Transverse colon (tissue), 4 donors: Measurements from ENCODE around the gene OR6C68.

Experiments
- CTCF ChIP-seq, 5 experiments: fragments of 200-600 bp in 3 of 5; fragments of 450-650 bp in 2 of 5; sonication (generic) in 3 of 5; IDR thresholded peaks; 1 replicate in 2 of 5; 2 replicates in 3 of 5; pipeline ENCODE4 v1.5.1; 2016 to 2017; ENCODE audit warnings: antibody characterized with exemption in 5 of 5, inconsistent platforms in 3 of 5, mild to moderate bottlenecking in 2 of 5, moderate library complexity in 1 of 5
- EP300 ChIP-seq: sonication (generic); formaldehyde crosslinking; IDR thresholded peaks from one replicate; pipeline ENCODE4 v1.6.1; 2017; ENCODE audit warnings: antibody characterized with exemption, low read depth
- POLR2A ChIP-seq: fragments of 450-650 bp; IDR thresholded peaks from one replicate; pipeline ENCODE4 v1.6.1; 2016; ENCODE audit warnings: antibody characterized with exemption, mild to moderate bottlenecking, moderate library complexity
- POLR2AphosphoS5 ChIP-seq, 3 donors: sonication (generic); formaldehyde crosslinking; IDR thresholded peaks; one replicate each; pipeline ENCODE4 v1.6.1; 2016; ENCODE audit warnings: antibody characterized with exemption in 3 of 3

GRCh38 chr12:55443776-55444175, 48.4 kb upstream of the OR6C68 start, which contains the start of gene OR6C2:
- TF ChIP-seq POLR2AphosphoS5 (IDR thresholded peaks at IDR 0.05) (no peak), CTCF (IDR thresholded peaks at IDR 0.05) (no peak), POLR2A (no peak), EP300 (no peak)
